ENCODE data around the gene TSPEAR.

GRCh38 chr21:44528634-44528995 is 182.8 kb downstream of the TSPEAR start:
- no peak for TF ChIP-seq CTCF (CRISPR knock-in tag; IDR thresholded peaks at IDR 0.05)
- TF ChIP-seq ZNF121 (CRISPR knock-in tag; IDR thresholded peaks at IDR 0.05) = no peak
- no peak for TF ChIP-seq MEIS2 (CRISPR knock-in tag; IDR thresholded peaks at IDR 0.05)
- TF ChIP-seq PHB2 (IDR thresholded peaks at IDR 0.05; ENCODE audit: partially characterized antibody) = no peak
- TF ChIP-seq DPF2 (CRISPR knock-in tag; IDR thresholded peaks at IDR 0.05; ENCODE audit: borderline replicate concordance, low read depth) = no peak
- TF ChIP-seq ZNF24 (IDR thresholded peaks at IDR 0.05) = no peak
- no peak for TF ChIP-seq PBX3 (CRISPR knock-in tag; IDR thresholded peaks at IDR 0.05; ENCODE audit: borderline replicate concordance)
- TF ChIP-seq GATA4 (IDR thresholded peaks at IDR 0.05; ENCODE audit: borderline replicate concordance, low read depth) = no peak
